HG02970 (cell line): ENCODE data around the gene ZDHHC4.
"Not testable (repeated sequence)": the region's sequence is repeated elsewhere in the genome, so short reads cannot be mapped to it uniquely, and the experiment has no call there.

Source experiments
- ATAC-seq: cut with Tn5 transposase; IDR thresholded peaks from one replicate; pipeline ENCODE4 v1.9.1; 2021; ENCODE audit warnings: mild to moderate bottlenecking, moderate library complexity, moderate number of reproducible peaks; ENCODE audit not compliant: unreplicated experiment, low FRiP score

The ZDHHC4 gene

DNA sequence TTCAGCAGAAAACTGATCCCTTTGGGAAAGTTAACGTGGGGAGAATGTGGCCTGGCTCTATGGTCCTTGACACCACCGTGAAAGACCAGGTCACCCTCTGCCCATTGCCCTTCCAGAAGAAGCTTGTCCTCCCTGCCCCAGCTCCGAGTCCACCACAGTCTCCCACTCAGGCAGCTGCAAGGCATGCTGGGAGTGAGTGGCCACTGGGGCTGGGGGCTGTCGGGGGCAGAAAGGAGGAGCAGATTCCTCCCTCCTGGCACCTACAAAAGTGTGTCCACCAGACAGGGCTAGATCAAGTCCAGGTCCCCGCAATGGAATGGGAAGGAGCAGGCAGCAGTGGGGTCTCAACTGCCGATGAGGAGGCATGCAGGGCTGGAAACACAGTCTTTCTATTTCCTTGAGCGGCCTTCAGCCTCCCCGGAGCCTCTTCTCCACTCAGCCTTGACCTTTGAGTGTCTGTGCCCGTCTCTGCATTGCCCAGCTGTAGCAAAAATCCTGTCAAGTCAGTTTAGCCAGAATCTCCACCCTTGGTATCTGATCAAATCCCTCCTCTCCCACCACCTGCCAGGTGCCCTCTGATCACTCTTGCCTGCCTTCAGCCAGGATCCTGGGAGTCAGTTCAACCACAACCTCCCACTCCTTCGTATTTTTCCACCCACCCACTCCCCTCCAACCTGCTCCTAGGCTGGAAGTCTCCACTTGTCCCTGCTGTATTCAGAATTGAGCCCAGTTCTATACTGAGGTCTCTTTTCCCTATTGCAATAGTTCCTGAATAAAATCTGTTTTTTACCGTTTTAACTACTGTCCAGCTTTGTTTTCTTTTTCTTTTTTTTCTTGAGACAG lies 53.0 kb downstream of the ZDHHC4 start:
- no peak for ATAC-seq

DNA sequence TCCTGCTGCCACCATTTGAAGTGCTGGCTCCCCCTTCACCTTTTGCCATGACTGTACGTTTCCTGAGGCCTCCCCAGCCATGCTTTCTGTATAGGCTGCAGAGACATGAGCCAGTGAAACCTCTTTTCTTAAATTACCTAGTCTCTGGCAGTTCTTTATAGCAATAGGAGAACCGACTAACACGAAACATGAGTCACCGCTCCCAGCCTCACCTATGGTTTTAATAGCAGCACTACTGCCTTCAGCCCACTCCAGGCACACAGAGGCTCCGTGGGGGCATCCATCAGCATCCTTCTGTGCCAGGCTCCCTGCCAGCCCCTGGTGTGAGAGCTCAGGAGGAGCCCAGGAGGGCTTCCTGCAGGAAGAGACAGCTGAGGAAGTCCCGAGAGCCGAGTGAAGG lies 54.4 kb downstream of the ZDHHC4 start:
- no peak for ATAC-seq

DNA sequence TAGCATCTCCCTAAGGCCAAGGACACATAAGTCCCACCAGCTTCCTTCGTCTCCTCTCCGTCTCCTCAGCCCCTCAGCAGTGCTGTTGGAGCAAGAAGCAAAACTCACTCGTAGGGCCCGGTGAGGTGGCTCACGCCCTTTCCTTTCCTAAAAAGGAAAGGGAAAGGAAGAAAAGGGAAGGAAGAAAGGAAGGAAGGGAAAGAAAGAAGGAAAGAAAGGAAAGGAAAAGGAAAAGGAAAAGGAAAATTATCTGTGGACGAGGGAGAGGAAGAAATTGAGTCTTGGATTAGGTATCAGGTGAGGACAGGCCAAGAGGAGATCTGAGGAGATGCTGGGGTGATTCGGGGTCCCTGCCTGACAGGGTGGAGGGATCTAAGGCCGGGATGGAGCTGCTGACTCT lies 56.8 kb downstream of the ZDHHC4 start:
- no peak for ATAC-seq

DNA sequence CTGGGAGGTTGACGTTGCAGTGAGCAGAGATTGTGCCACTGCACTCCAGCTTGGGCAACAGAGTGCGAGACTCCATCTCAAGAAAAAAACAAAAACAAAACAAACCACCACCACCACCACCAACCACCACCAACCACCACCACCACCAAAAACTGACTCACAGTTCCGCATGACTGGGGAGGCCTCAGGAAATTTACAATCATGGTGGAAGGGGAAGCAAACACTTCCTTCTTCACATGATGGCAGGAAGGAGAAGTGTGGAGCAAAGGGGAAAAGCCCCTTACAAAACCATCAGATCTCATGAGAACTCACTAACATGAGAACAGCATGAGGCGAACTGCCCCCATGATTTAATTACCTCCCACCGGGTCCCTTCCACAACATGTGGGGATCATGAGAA lies 57.7 kb downstream of the ZDHHC4 start:
- not testable (repeated sequence) for ATAC-seq

DNA sequence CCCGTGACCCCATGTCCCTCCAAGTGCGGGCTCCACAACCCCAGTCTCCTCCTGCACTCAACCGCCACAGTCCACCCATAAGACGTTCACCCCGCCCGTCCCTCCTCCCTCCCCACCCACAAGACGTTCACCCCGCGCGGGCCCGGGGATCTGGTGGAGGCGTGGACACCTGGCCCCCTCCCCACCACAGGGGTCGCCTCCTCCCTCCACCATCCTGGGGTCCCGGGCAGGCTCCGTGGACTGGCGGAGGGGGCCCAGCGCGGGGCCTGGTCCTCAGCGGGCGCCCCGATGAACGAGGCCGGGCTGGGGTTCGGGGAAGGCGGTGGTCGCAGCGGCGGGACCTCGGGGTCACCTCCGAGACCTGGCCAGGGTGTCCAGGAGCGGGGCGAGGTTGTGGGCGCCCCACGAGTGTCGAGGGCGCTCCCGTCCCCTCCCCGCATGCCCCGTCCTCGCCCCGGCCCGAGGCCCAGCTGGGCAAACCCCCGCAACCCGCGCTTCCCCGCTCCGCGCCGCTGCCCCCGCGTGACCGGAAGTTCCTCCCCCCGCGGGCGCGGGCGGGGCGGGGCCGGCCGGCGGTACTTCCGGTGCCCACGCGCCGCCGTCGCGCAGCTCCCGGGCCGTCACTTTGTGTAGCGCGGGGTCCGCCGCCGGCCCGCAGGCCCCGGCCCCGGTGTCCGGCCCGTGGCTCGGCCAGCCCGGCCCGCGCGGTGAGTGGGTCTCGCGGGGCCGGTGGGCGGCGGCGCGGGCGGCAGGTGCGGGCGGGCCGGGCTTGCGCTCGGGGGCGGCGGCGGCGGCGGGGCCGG lies 59.7 kb downstream of the ZDHHC4 start, which contains the start of gene ZNF316:
Gene ZNF316, plus strand, starts transcription at position 578 of the 803 bp plus-strand sequence. CDS start 5,092 bp downstream, outside the sequence.
- peak; percentile 69 for ATAC-seq

DNA sequence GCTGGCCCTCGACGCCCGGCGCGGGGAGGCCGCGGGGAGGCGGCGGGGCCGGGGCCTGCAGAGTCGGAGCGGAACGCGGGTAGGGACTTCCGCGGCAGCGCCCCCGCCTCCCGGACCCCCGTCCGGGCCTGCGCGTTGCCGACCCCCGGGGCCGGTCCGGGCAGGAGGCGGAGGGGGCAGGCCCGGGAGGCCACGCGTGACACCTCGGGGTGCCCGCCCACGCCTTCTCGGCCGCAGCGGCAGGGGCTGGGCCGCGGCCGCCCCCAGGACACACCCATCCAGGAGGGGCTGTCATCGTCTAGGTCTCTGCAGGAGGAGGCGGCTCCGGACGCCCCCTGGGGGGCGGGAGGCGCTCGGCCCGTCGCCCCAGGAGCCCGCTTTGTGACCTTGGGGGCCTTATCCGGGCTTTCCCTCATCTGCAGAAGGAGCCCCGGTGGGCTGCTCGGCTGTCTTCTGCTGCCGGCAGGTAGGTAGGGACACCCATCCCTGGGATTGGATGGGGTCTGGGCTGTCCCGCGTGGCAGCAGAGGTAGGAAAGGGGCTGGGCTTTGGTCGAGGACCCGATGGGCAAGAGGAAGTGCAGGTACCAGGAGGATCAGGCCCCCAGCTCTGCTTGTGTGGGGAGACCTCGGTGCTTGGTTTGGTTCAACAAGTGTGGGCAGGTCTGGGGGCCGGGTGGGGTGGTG lies 60.4 kb downstream of the ZDHHC4 start:
- ATAC-seq, result peak; percentile 69
